HL-60 (cell line): ENCODE measurements around the gene PTP4A2.

ENCODE experiments used
- DNase-seq, 2 experiments: peaks; one replicate each; pipeline ENCODE4 v3.0.0-alpha.2; 2010 to 2020; ENCODE audit warnings: low read depth in 1 of 2, low spot score in 1 of 2
- H3K27ac ChIP-seq: fragments of 250-450 bp; sonication (Bioruptor Pico); replicated peaks from 2 replicates; pipeline ENCODE4 v1.5.1; 2020; ENCODE audit warnings: mild to moderate bottlenecking, moderate library complexity
- H3K27me3 ChIP-seq: fragments of 250-450 bp; sonication (Bioruptor Pico); 2 replicates; pipeline ENCODE4 v1.5.1; 2021; ENCODE audit warnings: mild to moderate bottlenecking, moderate library complexity; ENCODE audit not compliant: insufficient read depth, poor library complexity, severe bottlenecking
- H3K4me3 ChIP-seq: replicated peaks from 2 replicates; pipeline ENCODE4 v1.5.1; 2011; ENCODE audit warnings: mild to moderate bottlenecking, control low read depth, low read length; ENCODE audit not compliant: insufficient read depth
- GABPA ChIP-seq: IDR thresholded peaks from 2 replicates; pipeline ENCODE4 v1.6.1; 2012; ENCODE audit warnings: low read depth
- POLR2AphosphoS5 ChIP-seq: IDR thresholded peaks from 2 replicates; pipeline ENCODE4 v1.6.1; 2012; ENCODE audit warnings: low read depth
- SPI1 ChIP-seq: IDR thresholded peaks from 2 replicates; pipeline ENCODE4 v1.6.1; 2012; ENCODE audit warnings: low read depth, mild to moderate bottlenecking, borderline replicate concordance
- TF ChIP-seq, protein P1 (sequence below): IDR thresholded peaks from 2 replicates; pipeline ENCODE4 v1.6.1; 2012; ENCODE audit warnings: low read depth; ENCODE audit not compliant: insufficient replicate concordance
- TF ChIP-seq, protein P2 (sequence below): IDR thresholded peaks from one replicate; pipeline ENCODE4 v1.5.1; 2011; ENCODE audit warnings: low read length, control low read depth, inconsistent platforms; ENCODE audit not compliant: insufficient read depth

PTP4A2 gene

DNA sequence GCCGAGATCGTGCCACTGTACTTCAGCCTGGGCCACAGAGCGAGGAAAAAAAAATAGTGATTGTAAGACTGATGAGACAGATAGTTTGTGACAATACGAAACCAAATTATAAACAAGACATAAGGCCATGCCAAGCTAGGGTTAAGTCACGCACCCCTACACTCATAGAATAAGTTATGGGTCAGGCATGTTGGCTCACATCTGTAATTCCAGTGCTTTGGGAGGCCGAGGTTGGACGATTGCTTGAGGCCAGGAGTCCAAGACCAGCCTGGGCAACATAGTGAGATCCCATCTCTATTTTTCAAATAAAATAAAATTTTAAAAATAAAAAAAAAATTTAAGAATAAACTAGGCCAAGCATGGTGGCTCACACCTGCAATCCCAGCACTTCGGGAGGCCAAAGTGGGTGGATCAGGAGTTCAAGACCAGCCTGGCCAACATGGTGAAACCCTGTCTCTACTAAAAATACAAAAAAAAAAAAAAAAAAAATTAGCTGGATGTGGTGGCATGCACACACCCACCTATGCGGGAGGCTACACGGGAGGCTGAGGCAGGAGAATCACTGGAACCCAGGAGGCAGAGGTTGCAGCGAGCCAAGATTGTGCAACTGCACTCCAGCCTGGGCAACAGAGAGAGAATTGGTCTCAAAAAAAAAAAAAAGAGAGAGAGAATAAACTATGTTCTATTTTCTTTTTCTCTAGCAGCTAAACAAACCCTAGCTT is 72.3 kb downstream of the PTP4A2 start:
- no peak for DNase-seq
- TF ChIP-seq, protein P1, sequence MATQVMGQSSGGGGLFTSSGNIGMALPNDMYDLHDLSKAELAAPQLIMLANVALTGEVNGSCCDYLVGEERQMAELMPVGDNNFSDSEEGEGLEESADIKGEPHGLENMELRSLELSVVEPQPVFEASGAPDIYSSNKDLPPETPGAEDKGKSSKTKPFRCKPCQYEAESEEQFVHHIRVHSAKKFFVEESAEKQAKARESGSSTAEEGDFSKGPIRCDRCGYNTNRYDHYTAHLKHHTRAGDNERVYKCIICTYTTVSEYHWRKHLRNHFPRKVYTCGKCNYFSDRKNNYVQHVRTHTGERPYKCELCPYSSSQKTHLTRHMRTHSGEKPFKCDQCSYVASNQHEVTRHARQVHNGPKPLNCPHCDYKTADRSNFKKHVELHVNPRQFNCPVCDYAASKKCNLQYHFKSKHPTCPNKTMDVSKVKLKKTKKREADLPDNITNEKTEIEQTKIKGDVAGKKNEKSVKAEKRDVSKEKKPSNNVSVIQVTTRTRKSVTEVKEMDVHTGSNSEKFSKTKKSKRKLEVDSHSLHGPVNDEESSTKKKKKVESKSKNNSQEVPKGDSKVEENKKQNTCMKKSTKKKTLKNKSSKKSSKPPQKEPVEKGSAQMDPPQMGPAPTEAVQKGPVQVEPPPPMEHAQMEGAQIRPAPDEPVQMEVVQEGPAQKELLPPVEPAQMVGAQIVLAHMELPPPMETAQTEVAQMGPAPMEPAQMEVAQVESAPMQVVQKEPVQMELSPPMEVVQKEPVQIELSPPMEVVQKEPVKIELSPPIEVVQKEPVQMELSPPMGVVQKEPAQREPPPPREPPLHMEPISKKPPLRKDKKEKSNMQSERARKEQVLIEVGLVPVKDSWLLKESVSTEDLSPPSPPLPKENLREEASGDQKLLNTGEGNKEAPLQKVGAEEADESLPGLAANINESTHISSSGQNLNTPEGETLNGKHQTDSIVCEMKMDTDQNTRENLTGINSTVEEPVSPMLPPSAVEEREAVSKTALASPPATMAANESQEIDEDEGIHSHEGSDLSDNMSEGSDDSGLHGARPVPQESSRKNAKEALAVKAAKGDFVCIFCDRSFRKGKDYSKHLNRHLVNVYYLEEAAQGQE = no peak
- no peak for TF ChIP-seq GABPA
- no peak for TF ChIP-seq POLR2AphosphoS5
- TF ChIP-seq, protein P2, sequence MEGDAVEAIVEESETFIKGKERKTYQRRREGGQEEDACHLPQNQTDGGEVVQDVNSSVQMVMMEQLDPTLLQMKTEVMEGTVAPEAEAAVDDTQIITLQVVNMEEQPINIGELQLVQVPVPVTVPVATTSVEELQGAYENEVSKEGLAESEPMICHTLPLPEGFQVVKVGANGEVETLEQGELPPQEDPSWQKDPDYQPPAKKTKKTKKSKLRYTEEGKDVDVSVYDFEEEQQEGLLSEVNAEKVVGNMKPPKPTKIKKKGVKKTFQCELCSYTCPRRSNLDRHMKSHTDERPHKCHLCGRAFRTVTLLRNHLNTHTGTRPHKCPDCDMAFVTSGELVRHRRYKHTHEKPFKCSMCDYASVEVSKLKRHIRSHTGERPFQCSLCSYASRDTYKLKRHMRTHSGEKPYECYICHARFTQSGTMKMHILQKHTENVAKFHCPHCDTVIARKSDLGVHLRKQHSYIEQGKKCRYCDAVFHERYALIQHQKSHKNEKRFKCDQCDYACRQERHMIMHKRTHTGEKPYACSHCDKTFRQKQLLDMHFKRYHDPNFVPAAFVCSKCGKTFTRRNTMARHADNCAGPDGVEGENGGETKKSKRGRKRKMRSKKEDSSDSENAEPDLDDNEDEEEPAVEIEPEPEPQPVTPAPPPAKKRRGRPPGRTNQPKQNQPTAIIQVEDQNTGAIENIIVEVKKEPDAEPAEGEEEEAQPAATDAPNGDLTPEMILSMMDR = no peak
- TF ChIP-seq SPI1 = no peak
- Histone ChIP-seq H3K27ac (no peak overlapping the region), H3K27me3 (no peaks in the 10 kb centered on the region), H3K4me3 (no peak overlapping the region)

DNA sequence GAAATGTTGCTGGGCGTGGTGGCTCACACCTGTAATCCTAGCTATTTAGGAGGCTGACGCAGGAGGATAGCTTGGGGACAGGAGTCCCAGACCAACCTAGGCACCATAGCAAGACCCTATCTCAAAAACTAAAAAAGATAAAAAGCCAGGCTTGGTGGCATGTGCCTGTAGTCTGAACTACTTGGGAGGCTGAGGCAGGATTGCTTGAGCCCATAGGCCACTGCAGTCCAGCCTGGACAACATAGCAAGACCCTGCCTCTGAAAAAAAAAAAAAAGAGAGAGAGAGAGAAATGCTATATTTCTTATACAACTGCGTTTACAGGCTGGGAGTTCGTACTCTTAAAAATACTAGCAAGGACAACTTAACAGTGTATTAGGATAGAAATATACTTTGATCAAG is 76.1 kb downstream of the PTP4A2 start:
- Histone ChIP-seq H3K27ac (no peak overlapping the region), H3K27me3 (no peaks in the 10 kb centered on the region), H3K4me3 (no peak overlapping the region)
- TF ChIP-seq GABPA = no peak
- TF ChIP-seq, protein P1 = no peak
- TF ChIP-seq, protein P2 = no peak
- TF ChIP-seq POLR2AphosphoS5 = no peak
- TF ChIP-seq SPI1 = no peak
- DNase-seq = no peak

DNA sequence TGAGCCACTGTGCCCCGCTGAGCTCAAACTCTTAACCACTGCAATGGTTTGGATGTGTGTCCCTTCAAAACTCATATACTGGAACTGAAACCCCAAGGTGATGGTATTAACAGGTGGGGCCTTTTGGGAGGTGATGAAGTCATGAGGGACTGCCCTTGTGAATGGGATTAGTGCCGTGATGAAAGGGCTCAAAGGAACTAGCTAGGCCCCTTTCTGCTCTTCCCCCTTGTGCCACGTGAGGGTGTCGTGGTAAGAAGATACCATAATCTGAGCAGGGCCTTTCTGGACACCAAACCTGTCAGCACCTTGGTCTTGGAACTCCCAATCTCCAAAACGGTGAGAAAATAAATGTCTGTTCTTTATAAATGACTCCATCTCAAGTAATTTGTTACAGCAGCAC is 76.8 kb downstream of the PTP4A2 start:
- H3K4me3 ChIP-seq = no peak overlapping the region
- no peak for DNase-seq
- TF ChIP-seq GABPA (no peak), SPI1 (no peak), POLR2AphosphoS5 (no peak)
- TF ChIP-seq, protein P1 = no peak
- TF ChIP-seq, protein P2 = no peak
- no peaks in the 10 kb centered on the region for H3K27me3 ChIP-seq
- H3K27ac ChIP-seq = no peak overlapping the region
